GM19240 (cell line): Measurements from ENCODE around the gene KRT23.

Experiments
- DNase-seq: peaks from one replicate; pipeline ENCODE4 v3.0.0; 2011; ENCODE audit warnings: low spot score; ENCODE audit not compliant: insufficient read length

KRT23 gene

DNA sequence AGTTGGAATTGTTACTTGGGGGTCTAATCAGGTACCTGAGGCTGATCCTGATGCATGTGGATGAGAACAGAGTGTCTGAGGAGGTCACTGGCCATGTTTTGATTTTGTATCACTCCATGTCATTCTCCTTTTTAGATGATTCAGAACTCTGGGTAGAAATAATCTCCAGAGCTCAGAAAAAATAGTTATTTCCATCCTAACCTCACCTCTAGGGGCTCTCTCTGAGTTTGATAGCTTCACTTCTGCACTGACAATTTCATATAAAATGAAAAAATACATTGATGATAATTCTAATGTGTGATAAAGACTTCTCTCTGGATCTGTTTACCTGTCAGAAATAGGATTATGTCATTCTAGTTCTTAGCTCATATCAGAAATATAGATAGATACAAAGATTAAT lies 64.2 kb downstream of the KRT23 start:
- DNase-seq = no peak
